GM18526 (cell line): Measurements from ENCODE around the gene ADD3.

Source experiments
- POLR2A ChIP-seq: IDR thresholded peaks from 3 replicates; pipeline ENCODE4 v1.6.1; 2011; ENCODE audit not compliant: insufficient read length; ENCODE audit errors: extremely low read depth

Gene ADD3

GRCh38 chr10:110176141-110177030 is 168.6 kb downstream of the ADD3 start:
- TF ChIP-seq POLR2A = no peak

DNA sequence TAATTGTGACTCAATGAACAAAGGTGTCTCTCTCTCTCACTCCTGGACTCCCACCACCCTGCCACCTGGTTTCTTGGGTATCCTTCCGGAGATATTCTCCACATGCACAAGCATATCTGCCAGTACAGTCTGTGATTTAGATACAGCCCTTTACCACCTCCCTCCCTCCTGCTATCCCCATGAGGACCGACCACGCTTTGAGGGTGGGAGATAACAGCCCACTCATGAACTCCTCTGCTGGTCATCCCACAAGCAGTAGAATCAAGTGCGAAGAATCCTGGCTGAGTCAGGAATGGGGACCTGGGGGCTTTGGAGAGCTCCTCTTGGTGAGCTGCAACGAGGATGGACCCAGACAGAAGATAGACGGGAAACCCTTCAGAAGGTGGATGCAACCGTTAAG is 171.4 kb downstream of the ADD3 start:
- no peak for TF ChIP-seq POLR2A

- TF ChIP-seq POLR2A = no peak
These were observed 173.7 kb downstream of the ADD3 start for GRCh38 chr10:110181451-110181850.

GRCh38 chr10:110181911-110182310 is 174.1 kb downstream of the ADD3 start:
- no peak for TF ChIP-seq POLR2A

DNA sequence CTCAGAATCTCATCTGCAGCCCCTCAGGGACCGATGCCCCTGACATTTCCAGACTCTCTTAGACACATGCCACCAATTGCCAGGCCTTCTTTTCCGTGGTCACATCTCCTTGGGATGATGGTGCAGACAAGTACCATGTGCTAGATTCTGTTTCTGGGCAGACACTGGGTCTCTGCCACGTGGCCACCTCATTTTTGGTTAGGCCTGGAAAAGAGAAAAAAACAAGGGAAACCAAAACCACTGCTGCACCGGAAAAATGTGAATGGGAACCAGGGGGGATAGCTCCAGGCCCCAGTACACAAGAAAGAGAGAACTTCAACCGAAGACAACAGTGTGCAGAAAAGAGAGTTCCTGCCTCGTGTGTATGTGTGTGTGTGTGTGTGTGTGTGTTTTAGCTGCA is 176.6 kb downstream of the ADD3 start:
- TF ChIP-seq POLR2A = no peak
